Fibroblast of lung (primary cell): ENCODE measurements around the gene DIO3. TPM values are rescaled to one million over a fixed set of nuclear protein-coding genes. Genes with fewer than 3 reads are reported as not detected.

Experiments
- DNase-seq, 2 donors: peaks; one replicate each; pipeline versions ENCODE4 v3.0.0 to v3.0.0-alpha.2; 2010; ENCODE audit warnings: low read depth in 2 of 2
- H2AFZ ChIP-seq: 2 replicates; pipeline ENCODE4 v1.5.1; 2012; ENCODE audit warnings: low read length, control low read depth, inconsistent platforms
- H3K27ac ChIP-seq: 2 replicates; pipeline ENCODE4 v1.5.1; 2011; ENCODE audit warnings: low read length, control low read depth; ENCODE audit not compliant: insufficient read depth
- H3K27me3 ChIP-seq: 2 replicates; pipeline ENCODE4 v1.5.1; 2011; ENCODE audit warnings: mild to moderate bottlenecking, low read length; ENCODE audit not compliant: control insufficient read depth, insufficient read depth
- H3K36me3 ChIP-seq: 2 replicates; pipeline ENCODE4 v1.5.1; 2011; ENCODE audit warnings: low read length; ENCODE audit not compliant: control insufficient read depth, insufficient read depth
- H3K4me1 ChIP-seq: 2 replicates; pipeline ENCODE4 v1.5.1; 2011; ENCODE audit warnings: low read length; ENCODE audit not compliant: control insufficient read depth, insufficient read depth; ENCODE audit errors: extremely low read depth
- H3K4me2 ChIP-seq: 2 replicates; pipeline ENCODE4 v1.5.1; 2011; ENCODE audit warnings: low read length, control low read depth; ENCODE audit not compliant: insufficient read depth; ENCODE audit errors: extremely low read depth
- H3K4me3 ChIP-seq, 4 experiments: fragments of 200-600 bp in 1 of 4; sonication (generic) in 1 of 4; replicated peaks in 1 of 4; 2 replicates each; pipeline ENCODE4 v1.5.1; 2011 to 2016; ENCODE audit warnings: low read length in 4 of 4, low read depth in 3 of 4, mild to moderate bottlenecking in 3 of 4, control low read depth in 2 of 4, inconsistent platforms in 1 of 4, mixed read lengths in 1 of 4; ENCODE audit not compliant: insufficient read depth in 1 of 4; ENCODE audit errors: control extremely low read depth in 1 of 4
- H3K79me2 ChIP-seq: 2 replicates; pipeline ENCODE4 v1.5.1; 2012; ENCODE audit warnings: mild to moderate bottlenecking, low read length, inconsistent platforms; ENCODE audit not compliant: control insufficient read depth, insufficient read depth
- H3K9ac ChIP-seq: 2 replicates; pipeline ENCODE4 v1.5.1; 2011; ENCODE audit warnings: mild to moderate bottlenecking, low read length, control low read depth; ENCODE audit not compliant: insufficient read depth
- H3K9me3 ChIP-seq: 2 replicates; pipeline ENCODE4 v1.5.1; 2012; ENCODE audit warnings: low read depth, low read length; ENCODE audit not compliant: control insufficient read depth, insufficient read depth
- H4K20me1 ChIP-seq: 2 replicates; pipeline ENCODE4 v1.5.1; 2011; ENCODE audit warnings: low read length; ENCODE audit not compliant: control insufficient read depth, insufficient read depth; ENCODE audit errors: extremely low read depth
- EZH2 ChIP-seq: IDR thresholded peaks from 2 replicates; pipeline ENCODE4 v1.5.1; 2012; ENCODE audit warnings: low read length, control low read depth, mild to moderate bottlenecking; ENCODE audit errors: missing control alignments
- polyA plus RNA-seq, 2 donors: library from polyadenylated mRNA; depleted of rRNA in 1 of 2; stranded (reverse) in 1 of 2; unstranded in 1 of 2; fragments of >200 nt; gene quantifications; 2 replicates each; pipeline ENCODE4 v1.2.1, GENCODE V29; 2011 to 2012; ENCODE audit warnings: missing spikeins in 1 of 2
- total RNA-seq: library from RNA; depleted of rRNA; stranded (reverse); fragments of >200 nt; gene quantifications from 2 replicates; pipeline ENCODE4 v1.2.1, GENCODE V29; 2014
- TF ChIP-seq, protein P1 (sequence below), 2 donors: IDR thresholded peaks in 1 of 2; conservative IDR thresholded peaks in 1 of 2; 1 replicate in 1 of 2; 2 replicates in 1 of 2; pipeline ENCODE4 v1.5.1; 2011 to 2012; ENCODE audit warnings: low read length in 2 of 2, control low read depth in 1 of 2, inconsistent platforms in 1 of 2, low read depth in 1 of 2, mild to moderate bottlenecking in 1 of 2

Gene DIO3
- total and polyA plus RNA-seq, 2 donors (not counting 1 experiment from before 2014, with no cell fraction given), result 0.17 TPM; not detected in 1

GRCh38 chr14:101520621-101521472 lies 40.4 kb upstream of the DIO3 start:
- H4K20me1 ChIP-seq, result no peaks in the 10 kb centered on the region
- H3K9me3 ChIP-seq, result no peaks in the 10 kb centered on the region
- no peaks in the 10 kb centered on the region for H3K79me2 ChIP-seq
- H3K4me1 ChIP-seq, result no peaks in the 10 kb centered on the region
- DNase-seq, result peak; percentile 27 to 50
- no peak overlapping the region for H3K9ac ChIP-seq
- TF ChIP-seq, protein P1, sequence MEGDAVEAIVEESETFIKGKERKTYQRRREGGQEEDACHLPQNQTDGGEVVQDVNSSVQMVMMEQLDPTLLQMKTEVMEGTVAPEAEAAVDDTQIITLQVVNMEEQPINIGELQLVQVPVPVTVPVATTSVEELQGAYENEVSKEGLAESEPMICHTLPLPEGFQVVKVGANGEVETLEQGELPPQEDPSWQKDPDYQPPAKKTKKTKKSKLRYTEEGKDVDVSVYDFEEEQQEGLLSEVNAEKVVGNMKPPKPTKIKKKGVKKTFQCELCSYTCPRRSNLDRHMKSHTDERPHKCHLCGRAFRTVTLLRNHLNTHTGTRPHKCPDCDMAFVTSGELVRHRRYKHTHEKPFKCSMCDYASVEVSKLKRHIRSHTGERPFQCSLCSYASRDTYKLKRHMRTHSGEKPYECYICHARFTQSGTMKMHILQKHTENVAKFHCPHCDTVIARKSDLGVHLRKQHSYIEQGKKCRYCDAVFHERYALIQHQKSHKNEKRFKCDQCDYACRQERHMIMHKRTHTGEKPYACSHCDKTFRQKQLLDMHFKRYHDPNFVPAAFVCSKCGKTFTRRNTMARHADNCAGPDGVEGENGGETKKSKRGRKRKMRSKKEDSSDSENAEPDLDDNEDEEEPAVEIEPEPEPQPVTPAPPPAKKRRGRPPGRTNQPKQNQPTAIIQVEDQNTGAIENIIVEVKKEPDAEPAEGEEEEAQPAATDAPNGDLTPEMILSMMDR (conservative IDR thresholded peaks at IDR 0.05 in 1 of 2, IDR thresholded peaks at IDR 0.05 in 1 of 2; ENCODE audit: low read depth in 1 of 2, low read length in 2 of 2), result no peak
- no peak for TF ChIP-seq EZH2
- no peak overlapping the region for H3K27ac ChIP-seq
- H3K4me3 ChIP-seq, result no peak overlapping the region
- H3K36me3 ChIP-seq, result no peaks in the 10 kb centered on the region
- H2AFZ ChIP-seq, result no peak overlapping the region
- no peak overlapping the region for H3K4me2 ChIP-seq
- no peaks in the 10 kb centered on the region for H3K27me3 ChIP-seq

DNA sequence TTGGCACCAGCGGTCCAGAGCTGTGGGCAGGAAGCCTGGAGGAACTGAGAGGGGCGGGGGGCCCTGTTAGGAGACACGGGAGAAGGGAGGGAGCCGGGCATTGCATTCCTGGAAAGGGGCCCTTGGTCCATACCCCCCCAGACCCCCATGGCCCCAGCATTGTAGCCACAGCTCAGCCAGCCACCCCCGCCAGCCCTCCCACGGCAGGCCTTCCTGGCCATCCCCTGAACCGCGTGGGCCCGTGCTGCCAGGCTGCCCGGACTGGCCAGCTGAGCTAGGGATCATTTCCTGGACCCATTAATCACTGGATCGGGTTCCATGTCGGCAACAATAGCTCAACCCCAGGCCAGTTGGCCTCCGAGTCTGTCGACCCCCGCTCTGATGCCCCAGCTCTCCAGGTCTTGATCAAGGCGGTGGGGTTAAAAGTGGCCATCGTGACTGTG lies 39.8 kb upstream of the DIO3 start:
- Histone ChIP-seq H3K79me2 (no peaks in the 10 kb centered on the region), H3K36me3 (no peaks in the 10 kb centered on the region), H3K4me1 (no peaks in the 10 kb centered on the region), H3K9ac (no peak overlapping the region), H3K9me3 (no peaks in the 10 kb centered on the region), H3K4me3 (no peak overlapping the region), H3K4me2 (no peak overlapping the region), H3K27me3 (no peaks in the 10 kb centered on the region), H4K20me1 (no peaks in the 10 kb centered on the region), H2AFZ (no peak overlapping the region), H3K27ac (no peak overlapping the region)
- TF ChIP-seq, protein P1 (conservative IDR thresholded peaks at IDR 0.05 in 1 of 2, IDR thresholded peaks at IDR 0.05 in 1 of 2; ENCODE audit: low read depth in 1 of 2, low read length in 2 of 2), result no peak
- TF ChIP-seq EZH2, result no peak
- DNase-seq, result peak in 1 of 2 donors; percentile 11

- Histone ChIP-seq H3K36me3 (no peaks in the 10 kb centered on the region), H4K20me1 (no peaks in the 10 kb centered on the region), H3K4me2 (no peak overlapping the region), H2AFZ (no peak overlapping the region), H3K9ac (no peak overlapping the region), H3K27me3 (no peaks in the 10 kb centered on the region), H3K9me3 (no peaks in the 10 kb centered on the region), H3K79me2 (no peaks in the 10 kb centered on the region), H3K4me3 (no peak overlapping the region), H3K4me1 (no peaks in the 10 kb centered on the region), H3K27ac (no peak overlapping the region)
- TF ChIP-seq, protein P1 (conservative IDR thresholded peaks at IDR 0.05 in 1 of 2, IDR thresholded peaks at IDR 0.05 in 1 of 2; ENCODE audit: low read depth in 1 of 2, low read length in 2 of 2), result no peak
- no peak for TF ChIP-seq EZH2
- no peak for DNase-seq
These were observed 39.3 kb upstream of the DIO3 start for GRCh38 chr14:101521978-101522377.
